Osteoblast (primary cell): Measurements from ENCODE around the gene IL1RAPL1. TPM values are rescaled to one million over a fixed set of nuclear protein-coding genes. Genes with fewer than 3 reads are reported as not detected.

ENCODE experiments used
- DNase-seq: peaks from one replicate; pipeline ENCODE4 v3.0.0; 2011; ENCODE audit warnings: low spot score, mixed read lengths; ENCODE audit not compliant: insufficient read length; ENCODE audit errors: missing footprints
- H2AFZ ChIP-seq: 2 replicates; pipeline ENCODE4 v1.6.0; 2011; ENCODE audit warnings: mild to moderate bottlenecking, low read length
- H3K27ac ChIP-seq: 2 replicates; pipeline ENCODE4 v1.5.1; 2011; ENCODE audit warnings: mild to moderate bottlenecking, low read depth, low read length, moderate library complexity
- H3K27me3 ChIP-seq: 2 replicates; pipeline ENCODE4 v1.6.0; 2012; ENCODE audit warnings: mild to moderate bottlenecking, control low read depth, inconsistent platforms, low read length, moderate library complexity; ENCODE audit not compliant: insufficient read depth
- H3K36me3 ChIP-seq: 2 replicates; pipeline ENCODE4 v1.5.1; 2011; ENCODE audit warnings: mild to moderate bottlenecking, low read length, control low read depth, moderate library complexity; ENCODE audit not compliant: insufficient read depth
- H3K4me1 ChIP-seq: 2 replicates; pipeline ENCODE4 v1.5.1; 2011; ENCODE audit warnings: mild to moderate bottlenecking, low read length, control low read depth, moderate library complexity; ENCODE audit not compliant: insufficient read depth
- H3K4me2 ChIP-seq: 2 replicates; pipeline ENCODE4 v1.6.0; 2011; ENCODE audit warnings: mild to moderate bottlenecking, low read length; ENCODE audit not compliant: insufficient read depth
- H3K4me3 ChIP-seq: fragments of 200-600 bp; sonication (generic); 3 replicates; pipeline ENCODE4 v1.5.1; 2012; ENCODE audit warnings: mild to moderate bottlenecking, low read length, inconsistent platforms; ENCODE audit not compliant: insufficient read depth
- H3K79me2 ChIP-seq: 2 replicates; pipeline ENCODE4 v1.6.0; 2012; ENCODE audit warnings: mild to moderate bottlenecking, low read length, control low read depth, inconsistent platforms; ENCODE audit not compliant: insufficient read depth
- H3K9me3 ChIP-seq: 2 replicates; pipeline ENCODE4 v1.5.1; 2011; ENCODE audit warnings: low read depth, low read length, control low read depth
- H4K20me1 ChIP-seq: 2 replicates; pipeline ENCODE4 v1.6.0; 2012; ENCODE audit warnings: mild to moderate bottlenecking, low read length, control low read depth; ENCODE audit not compliant: insufficient read depth
- CTCF ChIP-seq: IDR thresholded peaks from 2 replicates; pipeline ENCODE4 v1.5.1; 2011; ENCODE audit warnings: mild to moderate bottlenecking, low read depth, low read length, moderate library complexity; ENCODE audit errors: extremely low read depth
- total RNA-seq: library from RNA; depleted of rRNA; stranded (reverse); fragments of >200 nt; gene quantifications from 2 replicates; pipeline ENCODE4 v1.2.3, GENCODE V29; 2012

Gene IL1RAPL1
- total RNA-seq, 1 donor: under 0.01 TPM

GRCh38 chrX:29699239-29699638 is 1112.0 kb downstream of the IL1RAPL1 start:
- TF ChIP-seq CTCF: no peak
- no peak for DNase-seq

GRCh38 chrX:29707088-29707487 is 1119.8 kb downstream of the IL1RAPL1 start:
- Histone ChIP-seq H3K4me2 (no peak overlapping the region), H2AFZ (no peak overlapping the region), H3K4me1 (no peaks in the 10 kb centered on the region), H3K9me3 (no peaks in the 10 kb centered on the region), H3K79me2 (no peaks in the 10 kb centered on the region), H3K27ac (no peak overlapping the region), H3K4me3 (no peak overlapping the region), H3K27me3 (no peaks in the 10 kb centered on the region), H3K36me3 (no peaks in the 10 kb centered on the region), H4K20me1 (no peaks in the 10 kb centered on the region)
- no peak for DNase-seq
- TF ChIP-seq CTCF: no peak

More at GRCh38 chrX:29699239-29699638, 1112.0 kb downstream of the IL1RAPL1 start:
- Histone ChIP-seq H3K36me3 (no peaks in the 10 kb centered on the region), H4K20me1 (no peaks in the 10 kb centered on the region), H3K79me2 (no peaks in the 10 kb centered on the region), H3K27me3 (no peaks in the 10 kb centered on the region), H3K9me3 (no peaks in the 10 kb centered on the region), H3K27ac (no peak overlapping the region), H3K4me2 (no peak overlapping the region), H2AFZ (no peak overlapping the region), H3K4me3 (no peak overlapping the region), H3K4me1 (no peaks in the 10 kb centered on the region)

- Histone ChIP-seq H3K27me3 (no peaks in the 10 kb centered on the region), H3K4me3 (no peak overlapping the region), H3K4me1 (no peaks in the 10 kb centered on the region), H3K27ac (no peak overlapping the region), H3K36me3 (no peaks in the 10 kb centered on the region), H3K4me2 (no peak overlapping the region), H4K20me1 (no peaks in the 10 kb centered on the region), H3K79me2 (no peaks in the 10 kb centered on the region), H3K9me3 (no peaks in the 10 kb centered on the region), H2AFZ (no peak overlapping the region)
- TF ChIP-seq CTCF: no peak
- no peak for DNase-seq
Measured at GRCh38 chrX:29721152-29721551, 1133.9 kb downstream of the IL1RAPL1 start.

GRCh38 chrX:29724316-29724715 is 1137.1 kb downstream of the IL1RAPL1 start:
- no peak for DNase-seq
- Histone ChIP-seq H3K27me3 (no peaks in the 10 kb centered on the region), H3K9me3 (no peaks in the 10 kb centered on the region), H2AFZ (no peak overlapping the region), H3K27ac (no peak overlapping the region), H3K4me3 (no peak overlapping the region), H3K4me2 (no peak overlapping the region), H3K36me3 (no peaks in the 10 kb centered on the region), H4K20me1 (no peaks in the 10 kb centered on the region), H3K4me1 (no peaks in the 10 kb centered on the region), H3K79me2 (no peaks in the 10 kb centered on the region)
- TF ChIP-seq CTCF: no peak
